H1 (cell line): ENCODE results near the gene MCM3. TPM values are rescaled to one million over a fixed set of nuclear protein-coding genes. Genes with fewer than 3 reads are reported as not detected.

Experiments
- CTCF ChIA-PET: fragments of 300-600 bp; sonication (Branson Sonifier 250); formaldehyde crosslinking; loops from one replicate; lab custom pipeline; 2021; ENCODE audit not compliant: partially characterized antibody; lab: Charles Lee
- POLR2A ChIA-PET: fragments of 300-600 bp; sonication (Branson Sonifier 250); formaldehyde crosslinking; loops from one replicate; lab custom pipeline; 2021; ENCODE audit warnings: inconsistent platforms; ENCODE audit not compliant: partially characterized antibody; lab: Charles Lee
- DNase-seq, 2 experiments: peaks; one replicate each; pipeline versions ENCODE4 v3.0.0 to v3.0.0-alpha.2; 2010 to 2022; ENCODE audit warnings: low spot score in 2 of 2, low read depth in 1 of 2, mixed read lengths in 1 of 2
- FAIRE-seq: peaks from 2 replicates; lab custom pipeline; 2011; peaks lifted over from hg19 to GRCh38; lab: Jason Lieb, UNC
- H2AFZ ChIP-seq: 2 replicates; pipeline ENCODE4 v1.8.1; 2012; ENCODE audit warnings: low read length, inconsistent platforms
- H2AK5ac ChIP-seq: 2 replicates; pipeline ENCODE4 v1.6.1; 2013; ENCODE audit warnings: low read depth, low read length
- H2BK120ac ChIP-seq: replicated peaks from 2 replicates; pipeline ENCODE3; 2013; ENCODE audit warnings: low read depth, low read length, inconsistent platforms
- H2BK12ac ChIP-seq: 2 replicates; pipeline ENCODE4 v1.6.1; 2013; ENCODE audit warnings: low read depth, low read length
- H2BK15ac ChIP-seq: 2 replicates; pipeline ENCODE4 v1.6.1; 2013; ENCODE audit warnings: low read length
- H2BK20ac ChIP-seq: 2 replicates; pipeline ENCODE4 v1.6.1; 2013; ENCODE audit warnings: low read length
- H2BK5ac ChIP-seq: 2 replicates; pipeline ENCODE4 v1.6.1; 2013; ENCODE audit warnings: low read depth, low read length
- H3K14ac ChIP-seq: 2 replicates; pipeline ENCODE4 v1.6.1; 2013; ENCODE audit warnings: inconsistent platforms; ENCODE audit not compliant: insufficient read length
- H3K18ac ChIP-seq: 2 replicates; pipeline ENCODE4 v1.6.1; 2013; ENCODE audit warnings: low read length; ENCODE audit errors: extremely low read depth
- H3K23ac ChIP-seq: 2 replicates; pipeline ENCODE4 v1.6.1; 2013; ENCODE audit warnings: inconsistent platforms; ENCODE audit not compliant: insufficient read length
- H3K23me2 ChIP-seq: 2 replicates; pipeline ENCODE4 v1.6.1; 2013; ENCODE audit warnings: low read depth, low read length
- H3K27ac ChIP-seq: 2 replicates; pipeline ENCODE4 v1.6.1; 2011; ENCODE audit warnings: low read depth, low read length, inconsistent platforms
- H3K27me3 ChIP-seq, 4 experiments: replicated peaks in 1 of 4; 1 replicate in 1 of 4; 2 replicates in 3 of 4; pipeline versions ENCODE4 v1.6.1 to v1.8.1; 2011 to 2013; ENCODE audit warnings: low read length in 3 of 4, mild to moderate bottlenecking in 3 of 4, inconsistent platforms in 2 of 4, mixed read lengths in 2 of 4, moderate library complexity in 1 of 4; ENCODE audit not compliant: control insufficient read depth in 3 of 4, insufficient read depth in 3 of 4; ENCODE audit errors: extremely low read depth in 1 of 4
- H3K36me3 ChIP-seq, 4 experiments: 2 replicates each; pipeline versions ENCODE4 v1.6.1 to v1.8.1; 2011 to 2013; ENCODE audit warnings: mild to moderate bottlenecking in 4 of 4, low read length in 3 of 4, moderate library complexity in 2 of 4, control low read depth in 1 of 4, inconsistent platforms in 1 of 4; ENCODE audit not compliant: insufficient read depth in 4 of 4, control insufficient read depth in 2 of 4
- H3K4ac ChIP-seq: replicated peaks from 2 replicates; pipeline ENCODE3; 2013; ENCODE audit warnings: low read length, low read depth, mixed read lengths, inconsistent platforms; ENCODE audit not compliant: insufficient read length
- H3K4me1 ChIP-seq, 4 experiments: replicated peaks in 1 of 4; 1 replicate in 1 of 4; 2 replicates in 3 of 4; pipeline versions ENCODE4 v1.6.1 to v1.8.1; 2011 to 2013; ENCODE audit warnings: low read length in 3 of 4, inconsistent platforms in 2 of 4, mixed read lengths in 1 of 4; ENCODE audit not compliant: insufficient read depth in 4 of 4, control insufficient read depth in 3 of 4
- H3K4me2 ChIP-seq, 2 experiments: 2 replicates each; pipeline versions ENCODE4 v1.6.1 to v1.8.1; 2011 to 2013; ENCODE audit warnings: low read depth in 2 of 2, low read length in 2 of 2, control low read depth in 1 of 2, inconsistent platforms in 1 of 2, mild to moderate bottlenecking in 1 of 2; ENCODE audit not compliant: insufficient read depth in 1 of 2
- H3K4me3 ChIP-seq, 4 experiments: fragments of 200-600, 300-600 bp in 1 of 4; sonication (generic), shearing (Covaris generic), sonication (Bioruptor Twin) in 1 of 4; 2 replicates each; pipeline versions ENCODE4 v1.5.1 to v1.8.1; 2011 to 2016; ENCODE audit warnings: low read length in 4 of 4, low read depth in 3 of 4, control low read depth in 2 of 4, inconsistent platforms in 2 of 4, mild to moderate bottlenecking in 2 of 4, mixed read lengths in 1 of 4, moderate library complexity in 1 of 4; ENCODE audit not compliant: insufficient read depth in 2 of 4; ENCODE audit errors: extremely low read depth in 1 of 4
- H3K56ac ChIP-seq: replicated peaks from 2 replicates; pipeline ENCODE3; 2013; ENCODE audit warnings: low read depth, mild to moderate bottlenecking, mixed read lengths, low read length, inconsistent platforms; ENCODE audit not compliant: insufficient read length
- H3K79me1 ChIP-seq: 2 replicates; pipeline ENCODE4 v1.6.1; 2013; ENCODE audit warnings: low read depth, low read length, control low read depth
- H3K79me2 ChIP-seq, 2 experiments: 2 replicates each; pipeline versions ENCODE4 v1.6.1 to v1.8.1; 2012 to 2013; ENCODE audit warnings: low read length in 2 of 2, mild to moderate bottlenecking in 2 of 2, inconsistent platforms in 1 of 2; ENCODE audit not compliant: insufficient read depth in 2 of 2, control insufficient read depth in 1 of 2
- H3K9ac ChIP-seq, 4 experiments: replicated peaks in 1 of 4; 1 replicate in 1 of 4; 2 replicates in 3 of 4; pipeline versions ENCODE4 v1.6.1 to v1.8.1; 2011 to 2013; ENCODE audit warnings: low read depth in 3 of 4, low read length in 3 of 4, control low read depth in 2 of 4, mild to moderate bottlenecking in 2 of 4, moderate library complexity in 2 of 4, inconsistent platforms in 1 of 4; ENCODE audit errors: extremely low read depth in 1 of 4
- H3K9me3 ChIP-seq, 2 experiments: 2 replicates each; pipeline versions ENCODE4 v1.6.1 to v1.8.1; 2012 to 2013; ENCODE audit warnings: mild to moderate bottlenecking in 2 of 2, moderate library complexity in 2 of 2, control low read depth in 1 of 2, inconsistent platforms in 1 of 2, low read depth in 1 of 2, low read length in 1 of 2, mixed read lengths in 1 of 2; ENCODE audit not compliant: insufficient read depth in 2 of 2
- H4K20me1 ChIP-seq, 2 experiments: replicated peaks in 1 of 2; 2 replicates each; pipeline versions ENCODE3 to v1.8.1; 2011 to 2013; ENCODE audit warnings: inconsistent platforms in 2 of 2, low read length in 2 of 2, mild to moderate bottlenecking in 1 of 2; ENCODE audit not compliant: insufficient read depth in 2 of 2, control insufficient read depth in 1 of 2
- H4K5ac ChIP-seq: 2 replicates; pipeline ENCODE4 v1.6.1; 2013; ENCODE audit warnings: low read length, low read depth, mixed read lengths, inconsistent platforms; ENCODE audit not compliant: insufficient read length
- H4K8ac ChIP-seq: 2 replicates; pipeline ENCODE4 v1.8.0; 2013; ENCODE audit warnings: mild to moderate bottlenecking, moderate library complexity, low read length, inconsistent platforms; ENCODE audit not compliant: insufficient read depth; ENCODE audit errors: extremely low read depth
- H4K91ac ChIP-seq: replicated peaks from 2 replicates; pipeline ENCODE3; 2013; ENCODE audit warnings: low read length, mixed read lengths, inconsistent platforms; ENCODE audit not compliant: insufficient read length
- ASH2L ChIP-seq: fragments of 200-600, 300-600 bp; sonication (generic); IDR thresholded peaks from one replicate; pipeline ENCODE4 v1.7.1; 2017; ENCODE audit warnings: low read length
- BCL11A ChIP-seq, 2 experiments: IDR thresholded peaks; one replicate each; pipeline ENCODE4 v1.6.1; 2011; ENCODE audit warnings: low read depth in 2 of 2, low read length in 2 of 2, mild to moderate bottlenecking in 2 of 2
- EGR1 ChIP-seq: IDR thresholded peaks from 2 replicates; pipeline ENCODE4 v1.6.1; 2011; ENCODE audit warnings: low read depth, low read length, borderline replicate concordance
- FOSL1 ChIP-seq: IDR thresholded peaks from 2 replicates; pipeline ENCODE4 v1.6.1; 2011; ENCODE audit warnings: mild to moderate bottlenecking, low read depth, low read length, moderate library complexity; ENCODE audit not compliant: insufficient read depth
- HDAC6 ChIP-seq: IDR thresholded peaks from one replicate; pipeline ENCODE4 v1.7.1; 2012; ENCODE audit warnings: low read depth, mild to moderate bottlenecking, inconsistent platforms, low read length, moderate library complexity
- JUND ChIP-seq: IDR thresholded peaks from 2 replicates; pipeline ENCODE4 v1.6.1; 2011; ENCODE audit warnings: mild to moderate bottlenecking, improper control_type of control experiment, low read length
- KDM4A ChIP-seq: IDR thresholded peaks from one replicate; pipeline ENCODE4 v1.7.1; 2012; ENCODE audit warnings: low read depth, mild to moderate bottlenecking, moderate library complexity, low read length, inconsistent platforms; ENCODE audit not compliant: severe bottlenecking
- POU5F1 ChIP-seq: IDR thresholded peaks from 2 replicates; pipeline ENCODE4 v1.6.1; 2011; ENCODE audit warnings: low read depth, mild to moderate bottlenecking, low read length, moderate library complexity
- RFX5 ChIP-seq: IDR thresholded peaks from 2 replicates; pipeline ENCODE4 v1.6.1; 2011; ENCODE audit warnings: low read depth, low read length, improper control_type of control experiment, borderline replicate concordance
- SIX5 ChIP-seq: IDR thresholded peaks from 2 replicates; pipeline ENCODE4 v1.6.1; 2011; ENCODE audit warnings: mild to moderate bottlenecking, low read depth, low read length
- SP1 ChIP-seq: IDR thresholded peaks from 2 replicates; pipeline ENCODE4 v1.6.1; 2011; ENCODE audit warnings: low read depth, low read length
- TAF7 ChIP-seq: optimal IDR thresholded peaks from 2 replicates; pipeline ENCODE3; 2011; ENCODE audit warnings: low read depth, mild to moderate bottlenecking, inconsistent platforms, low read length, moderate library complexity, borderline replicate concordance
- WGBS, 2 experiments: shearing (Covaris generic) in 1 of 2; methylation state at CpG; one replicate each; pipeline versions ENCODE4 v1.1.6 to v1.1.7; 2013 to 2015; ENCODE audit warnings: low lambda C conversion rate in 2 of 2, mixed read lengths in 2 of 2, inconsistent platforms in 1 of 2, low coverage in 1 of 2, missing lambda C conversion rate in 1 of 2; ENCODE audit not compliant: insufficient replicate concordance in 2 of 2, insufficient coverage in 1 of 2, insufficient read length in 1 of 2; ENCODE audit errors: extremely low coverage in 1 of 2, missing lambda C conversion rate in 1 of 2; 5-methylcytosine and 5-hydroxymethylcytosine counted together
- polyA plus RNA-seq, 7 experiments: library from polyadenylated mRNA; depleted of rRNA in 3 of 7; stranded (reverse) in 5 of 7; unstranded in 2 of 7; fragments of >200 nt in 5 of 7; fragments of 200-250 nt in 2 of 7; gene quantifications; 1 replicate in 5 of 7; 2 replicates in 1 of 7; 4 replicates in 1 of 7; pipeline versions ENCODE4 v1.2.1 to v1.2.3, GENCODE V29; 2011 to 2013; ENCODE audit warnings: missing spikeins in 2 of 7, mixed read lengths in 2 of 7
- total RNA-seq: library from RNA; stranded (reverse); fragmentation: NEBNext Ultra II Directional; extraction: Animal tissue kit (Norgen Biotek cat#: 25700); gene quantifications from 2 replicates; pipeline ENCODE4 v1.2.1, GENCODE V29; 2021
- TF ChIP-seq, protein P1 (sequence below): IDR thresholded peaks from 2 replicates; pipeline ENCODE4 v1.6.1; 2011; ENCODE audit warnings: low read length, improper control_type of control experiment
- TF ChIP-seq, protein P2 (sequence below): IDR thresholded peaks from 2 replicates; pipeline ENCODE4 v1.6.1; 2012; ENCODE audit warnings: inconsistent platforms

The MCM3 gene
- total and polyA plus RNA-seq, 2 of the 8 experiments (the other 6 are each of a cell fraction or from before 2014, with no cell fraction given): 275 to 293 TPM

DNA sequence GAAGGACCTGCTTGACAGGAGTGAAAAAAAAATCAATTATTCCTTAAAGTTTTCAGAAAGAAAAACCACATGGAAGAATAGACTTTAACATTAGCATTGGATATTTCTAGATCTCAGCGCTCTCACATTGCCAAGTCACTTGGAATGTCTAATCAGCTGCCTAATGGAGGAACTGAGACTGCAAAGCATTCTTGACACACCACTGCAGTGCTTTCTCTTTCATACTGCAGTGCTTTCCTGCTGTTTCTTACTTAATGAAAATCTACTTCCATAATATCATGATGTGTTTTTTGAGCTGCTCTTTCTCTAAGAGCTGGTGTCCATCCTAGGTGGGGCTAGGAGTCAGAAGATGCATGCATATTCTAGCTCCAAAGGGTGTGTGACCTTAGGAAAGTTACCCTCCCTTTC is 20.4 kb upstream of the MCM3 start:
- Histone ChIP-seq H3K4me3 (no peak overlapping the region), H3K79me1 (no peaks in the 10 kb centered on the region), H3K23ac (no peak overlapping the region), H3K4me2 (no peak overlapping the region), H3K9me3 (no peaks in the 10 kb centered on the region), H2AK5ac (no peak overlapping the region), H4K5ac (no peak overlapping the region), H3K79me2 (no peaks in the 10 kb centered on the region), H3K4me1 (no peaks in the 10 kb centered on the region; a peak in 2 of 7 replicates), H3K36me3 (no peaks in the 10 kb centered on the region), H2BK120ac (no peak overlapping the region), H3K27ac (no peak overlapping the region), H4K91ac (no peak overlapping the region), H4K20me1 (no peaks in the 10 kb centered on the region), H3K23me2 (no peaks in the 10 kb centered on the region; the same call in 1 of the 2 replicates), H2BK12ac (no peak overlapping the region), H3K4ac (no peak overlapping the region), H3K9ac (no peak overlapping the region), H2BK20ac (no peak overlapping the region), H2BK15ac (no peak overlapping the region), H3K56ac (no peak overlapping the region), H3K18ac (no peak overlapping the region), H2AFZ (no peak overlapping the region), H2BK5ac (no peak overlapping the region), H3K27me3 (no peaks in the 10 kb centered on the region), H4K8ac (no peak overlapping the region), H3K14ac (no peak overlapping the region)
- FAIRE-seq (no peak), DNase-seq (no peak)
- POLR2A ChIA-PET: interaction anchor here (0.7 kb wide), 1 partner anchor 21 kb away, joined by 4 read pairs; the partner anchor contains the start of gene MCM3
- 95% methylated on average over 1 of the region's 1 CpG; no CpG with 5 or more reads in 1 of the 2 experiments for WGBS, 2 experiments
- CTCF ChIA-PET: interaction anchor here (0.8 to 1.7 kb wide), 2 partner anchors 58 to 103 kb away, joined by 3 to 5 read pairs; no protein-coding TSS in a partner anchor
- TF ChIP-seq, protein P1, sequence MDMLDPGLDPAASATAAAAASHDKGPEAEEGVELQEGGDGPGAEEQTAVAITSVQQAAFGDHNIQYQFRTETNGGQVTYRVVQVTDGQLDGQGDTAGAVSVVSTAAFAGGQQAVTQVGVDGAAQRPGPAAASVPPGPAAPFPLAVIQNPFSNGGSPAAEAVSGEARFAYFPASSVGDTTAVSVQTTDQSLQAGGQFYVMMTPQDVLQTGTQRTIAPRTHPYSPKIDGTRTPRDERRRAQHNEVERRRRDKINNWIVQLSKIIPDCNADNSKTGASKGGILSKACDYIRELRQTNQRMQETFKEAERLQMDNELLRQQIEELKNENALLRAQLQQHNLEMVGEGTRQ: no peak
- no peak for TF ChIP-seq EGR1
- no peak for TF ChIP-seq HDAC6
- no peak for TF ChIP-seq SIX5
- no peak for TF ChIP-seq POU5F1
- TF ChIP-seq BCL11A (IDR thresholded peaks at IDR 0.05; ENCODE audit: low read depth in 2 of 2, low read length in 2 of 2): no peak
- TF ChIP-seq ASH2L: no peak
- TF ChIP-seq KDM4A: no peak
- TF ChIP-seq SP1: no peak
- no peak for TF ChIP-seq JUND
- TF ChIP-seq, protein P2, sequence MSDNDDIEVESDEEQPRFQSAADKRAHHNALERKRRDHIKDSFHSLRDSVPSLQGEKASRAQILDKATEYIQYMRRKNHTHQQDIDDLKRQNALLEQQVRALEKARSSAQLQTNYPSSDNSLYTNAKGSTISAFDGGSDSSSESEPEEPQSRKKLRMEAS: no peak
- TF ChIP-seq TAF7: no peak
- no peak for TF ChIP-seq FOSL1
- TF ChIP-seq RFX5: no peak
